ENCODE measurements around the gene ADAMTSL4.

DNA sequence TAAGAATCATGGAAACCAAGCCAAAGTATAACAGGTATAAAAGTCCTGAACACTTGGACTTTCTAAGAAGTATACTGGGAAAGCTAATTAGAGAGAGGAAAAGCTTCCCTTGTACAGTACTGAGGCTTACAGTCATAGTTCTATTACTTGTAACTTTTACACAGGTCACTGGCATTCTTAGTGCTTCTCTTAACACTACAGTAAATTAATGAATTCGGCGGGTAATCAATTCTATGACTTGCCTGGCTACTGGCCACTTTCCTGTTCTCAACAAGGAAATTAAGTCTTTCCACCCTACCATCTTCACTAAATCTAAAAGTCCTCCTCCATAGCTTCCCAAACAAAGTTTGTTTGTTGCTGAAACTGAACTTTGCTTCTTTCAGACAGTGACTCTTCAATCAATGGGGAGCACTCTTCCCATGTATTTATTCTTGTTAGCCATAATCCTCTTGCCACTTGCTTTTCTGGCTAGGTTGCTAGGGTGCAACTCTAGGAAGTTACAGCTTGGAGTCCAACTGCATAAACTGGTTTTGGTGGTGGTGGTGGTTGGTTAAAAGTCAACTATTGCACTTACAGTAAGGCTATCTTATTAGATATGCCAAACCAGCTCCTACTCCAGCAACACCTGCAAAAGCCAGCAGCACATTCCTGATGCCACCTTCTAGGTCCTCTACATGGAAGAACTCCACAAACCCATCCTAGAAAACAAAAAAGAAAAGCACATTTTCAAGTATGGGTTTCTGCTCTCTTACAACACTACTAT, 27.8 kb downstream of the ADAMTSL4 start:
- TF ChIP-seq, protein P1, sequence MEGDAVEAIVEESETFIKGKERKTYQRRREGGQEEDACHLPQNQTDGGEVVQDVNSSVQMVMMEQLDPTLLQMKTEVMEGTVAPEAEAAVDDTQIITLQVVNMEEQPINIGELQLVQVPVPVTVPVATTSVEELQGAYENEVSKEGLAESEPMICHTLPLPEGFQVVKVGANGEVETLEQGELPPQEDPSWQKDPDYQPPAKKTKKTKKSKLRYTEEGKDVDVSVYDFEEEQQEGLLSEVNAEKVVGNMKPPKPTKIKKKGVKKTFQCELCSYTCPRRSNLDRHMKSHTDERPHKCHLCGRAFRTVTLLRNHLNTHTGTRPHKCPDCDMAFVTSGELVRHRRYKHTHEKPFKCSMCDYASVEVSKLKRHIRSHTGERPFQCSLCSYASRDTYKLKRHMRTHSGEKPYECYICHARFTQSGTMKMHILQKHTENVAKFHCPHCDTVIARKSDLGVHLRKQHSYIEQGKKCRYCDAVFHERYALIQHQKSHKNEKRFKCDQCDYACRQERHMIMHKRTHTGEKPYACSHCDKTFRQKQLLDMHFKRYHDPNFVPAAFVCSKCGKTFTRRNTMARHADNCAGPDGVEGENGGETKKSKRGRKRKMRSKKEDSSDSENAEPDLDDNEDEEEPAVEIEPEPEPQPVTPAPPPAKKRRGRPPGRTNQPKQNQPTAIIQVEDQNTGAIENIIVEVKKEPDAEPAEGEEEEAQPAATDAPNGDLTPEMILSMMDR (IDR thresholded peaks at IDR 0.05 in 4 of 5, conservative IDR thresholded peaks at IDR 0.05 in 1 of 5), result no peak
- TF ChIP-seq POLR2A (IDR thresholded peaks at IDR 0.05), result no peak

Measured in gastrocnemius medialis (tissue), 4 donors.